ENCODE measurements around the gene R3HDM1. TPM values are rescaled to one million over a fixed set of nuclear protein-coding genes. Genes with fewer than 3 reads are reported as not detected.

Gene R3HDM1
- total and polyA plus RNA-seq, 3 donors from 2014 or later, result 50.7 to 106 (median 82.1) TPM

GRCh38 chr2:135630488-135630887 lies 99.2 kb downstream of the R3HDM1 start:
- Histone ChIP-seq H3K27ac (no peak overlapping the region), H3K4me1 (no peaks in the 10 kb centered on the region), H3K4me3 (no peak overlapping the region), H3K36me3 (ENCODE audit: low read depth, missing control alignments) (no peaks in the 10 kb centered on the region), H3K27me3 (no peaks in the 10 kb centered on the region), H3K9me3 (no peaks in the 10 kb centered on the region)
- no peak for DNase-seq
- WGBS, 2 donors, result 91 to 92% methylated on average over 1 of the region's 1 CpG
- intact Hi-C loops (cut with DNase I; ENCODE audit: low total_unique reads), result no loop called here
- no peak for TF ChIP-seq POLR2A (IDR thresholded peaks at IDR 0.05)
- no peak for TF ChIP-seq CTCF (IDR thresholded peaks at IDR 0.05)

- TF ChIP-seq CTCF (IDR thresholded peaks at IDR 0.05) (no peak), POLR2A (IDR thresholded peaks at IDR 0.05) (no peak)
- no peaks in the 10 kb centered on the region for H3K36me3 ChIP-seq (ENCODE audit: low read depth, missing control alignments)
- no peak overlapping the region for H3K4me3 ChIP-seq
- intact Hi-C loops (cut with DNase I; ENCODE audit: low total_unique reads), result no loop called here
- H3K4me1 ChIP-seq, result no peaks in the 10 kb centered on the region
- no peaks in the 10 kb centered on the region for H3K9me3 ChIP-seq
- 91 to 94% methylated on average over 4 of the region's 4 CpGs for WGBS, 2 donors
- no peak overlapping the region for H3K27ac ChIP-seq
- DNase-seq, result no peak
- no peaks in the 10 kb centered on the region for H3K27me3 ChIP-seq
Observed at GRCh38 chr2:135633582-135633981, 102.3 kb downstream of the R3HDM1 start.

GRCh38 chr2:135635212-135635835 lies 104.0 kb downstream of the R3HDM1 start:
- no peaks in the 10 kb centered on the region for H3K9me3 ChIP-seq
- H3K4me1 ChIP-seq, result no peaks in the 10 kb centered on the region
- H3K27ac ChIP-seq, result no peak overlapping the region
- no peak overlapping the region for H3K4me3 ChIP-seq
- no peaks in the 10 kb centered on the region for H3K36me3 ChIP-seq (ENCODE audit: low read depth, missing control alignments)
- TF ChIP-seq CTCF (IDR thresholded peaks at IDR 0.05), result no peak
- no peak for TF ChIP-seq POLR2A (IDR thresholded peaks at IDR 0.05)
- 92 to 94% methylated on average over 6 of the region's 6 CpGs for WGBS, 2 donors
- intact Hi-C loops (cut with DNase I; ENCODE audit: low total_unique reads), result no loop called here
- DNase-seq, result no peak
- H3K27me3 ChIP-seq, result no peaks in the 10 kb centered on the region

GRCh38 chr2:135636982-135637381 lies 105.7 kb downstream of the R3HDM1 start:
- no peaks in the 10 kb centered on the region for H3K36me3 ChIP-seq (ENCODE audit: low read depth, missing control alignments)
- intact Hi-C loops (cut with DNase I; ENCODE audit: low total_unique reads), result no loop called here
- no peaks in the 10 kb centered on the region for H3K27me3 ChIP-seq
- 88 to 91% methylated on average over 1 of the region's 1 CpG for WGBS, 2 donors
- DNase-seq, result no peak
- H3K4me3 ChIP-seq, result no peak overlapping the region
- no peak overlapping the region for H3K27ac ChIP-seq
- H3K9me3 ChIP-seq, result no peaks in the 10 kb centered on the region
- TF ChIP-seq POLR2A (IDR thresholded peaks at IDR 0.05), result no peak
- no peak for TF ChIP-seq CTCF (IDR thresholded peaks at IDR 0.05)
- H3K4me1 ChIP-seq, result no peaks in the 10 kb centered on the region

- TF ChIP-seq POLR2A (IDR thresholded peaks at IDR 0.05), result no peak
- Histone ChIP-seq H3K4me1 (no peaks in the 10 kb centered on the region), H3K27me3 (no peaks in the 10 kb centered on the region), H3K36me3 (ENCODE audit: low read depth, missing control alignments) (no peaks in the 10 kb centered on the region), H3K4me3 (no peak overlapping the region), H3K9me3 (no peaks in the 10 kb centered on the region), H3K27ac (no peak overlapping the region)
- no peak for DNase-seq
- 84 to 86% methylated on average over 4 of the region's 4 CpGs for WGBS, 2 donors
- intact Hi-C loops (cut with DNase I; ENCODE audit: low total_unique reads), result no loop called here
Observed at GRCh38 chr2:135637456-135638087, 106.3 kb downstream of the R3HDM1 start.
